Stomach (tissue), 4 donors: ENCODE data around the gene CMTM4.

ENCODE experiments used
- CTCF ChIP-seq, 7 experiments: fragments of 450-650 bp in 4 of 7; fragments of 200-600 bp in 3 of 7; sonication (generic) in 3 of 7; IDR thresholded peaks; one replicate each; pipeline ENCODE4 v1.5.1; 2016 to 2019; ENCODE audit warnings: antibody characterized with exemption in 7 of 7, control low read depth in 2 of 7, mild to moderate bottlenecking in 1 of 7
- EP300 ChIP-seq: sonication (generic); formaldehyde crosslinking; IDR thresholded peaks from one replicate; pipeline ENCODE4 v1.6.1; 2017; ENCODE audit warnings: antibody characterized with exemption
- POLR2AphosphoS5 ChIP-seq, 3 donors: sonication (generic); formaldehyde crosslinking; IDR thresholded peaks; one replicate each; pipeline ENCODE4 v1.6.1; 2016; ENCODE audit warnings: antibody characterized with exemption in 3 of 3

- TF ChIP-seq CTCF (IDR thresholded peaks at IDR 0.05) = no peak
- TF ChIP-seq POLR2AphosphoS5 (IDR thresholded peaks at IDR 0.05) = no peak
- no peak for TF ChIP-seq EP300
Observed at GRCh38 chr16:66706506-66706880, 9.9 kb upstream of the CMTM4 start.
